Panc1 (cell line): Measurements from ENCODE around the gene HYAL2.

Experiments
- CTCF ChIP-seq: fragments of 450-650 bp; IDR thresholded peaks from 2 replicates; pipeline ENCODE4 v1.5.1; 2017; ENCODE audit warnings: mild to moderate bottlenecking
- POLR2AphosphoS5 ChIP-seq: IDR thresholded peaks from 2 replicates; pipeline ENCODE4 v1.6.1; 2012; ENCODE audit warnings: mild to moderate bottlenecking, low read depth, low read length, moderate library complexity
- TCF7L2 ChIP-seq: IDR thresholded peaks from 2 replicates; pipeline ENCODE4 v1.6.1; 2011; ENCODE audit warnings: mild to moderate bottlenecking, low read depth, low read length, inconsistent platforms

GRCh38 chr3:50325497-50326181, 3.1 kb upstream of the HYAL2 start:
- TF ChIP-seq CTCF (no peak), POLR2AphosphoS5 (no peak), TCF7L2 (no peak)
